K562 (cell line): ENCODE results near the gene NMNAT3.

ENCODE experiments used
- HDAC2 ChIP-seq: fragments of 450-650 bp; IDR thresholded peaks from 2 replicates; pipeline ENCODE4 v1.6.1; 2016; ENCODE audit warnings: mild to moderate bottlenecking
- MCM7 ChIP-seq, 2 experiments: fragments of 450-650 bp; IDR thresholded peaks; 2 replicates each; pipeline ENCODE4 v1.6.1; 2016 to 2018
- NFE2 ChIP-seq: IDR thresholded peaks from 2 replicates; pipeline ENCODE4 v1.6.1; 2014; ENCODE audit warnings: antibody characterized with exemption, low read depth
- RBFOX2 ChIP-seq: fragments of 200-400 bp; formaldehyde crosslinking; IDR thresholded peaks from 2 replicates; pipeline ENCODE4 v1.6.1; 2017; ENCODE audit warnings: low read depth, mild to moderate bottlenecking, low read length, moderate library complexity
- SMAD2 ChIP-seq: fragments of 150-350 bp; IDR thresholded peaks from 2 replicates; pipeline ENCODE4 v1.6.1; 2014; ENCODE audit warnings: low read depth, mild to moderate bottlenecking, low read length
- XRCC3 ChIP-seq: fragments of 450-650 bp; IDR thresholded peaks from 2 replicates; pipeline ENCODE4 v1.6.1; 2017; ENCODE audit warnings: mild to moderate bottlenecking, moderate library complexity
- ZFX ChIP-seq: sonication (generic); formaldehyde crosslinking; IDR thresholded peaks from 2 replicates; pipeline ENCODE4 v1.8.0; 2022; ENCODE audit warnings: mild to moderate bottlenecking, missing genetic modification reagents, moderate library complexity
- ZNF274 ChIP-seq: IDR thresholded peaks from 2 replicates; pipeline ENCODE4 v1.6.1; 2011; ENCODE audit warnings: low read depth, mild to moderate bottlenecking, low read length, moderate library complexity, borderline replicate concordance
- TF ChIP-seq, protein P1 (sequence below), 3 experiments: IDR thresholded peaks in 2 of 3; conservative IDR thresholded peaks in 1 of 3; 2 replicates each; pipeline ENCODE4 v1.5.1; 2011 to 2012; ENCODE audit warnings: low read length in 3 of 3, mild to moderate bottlenecking in 3 of 3, control low read depth in 2 of 3, improper control_type of control experiment in 1 of 3, inconsistent platforms in 1 of 3, low read depth in 1 of 3, mixed read lengths in 1 of 3, moderate library complexity in 1 of 3; ENCODE audit not compliant: insufficient read depth in 2 of 3
- TF ChIP-seq, protein P2 (sequence below): fragments of 450-650 bp; conservative IDR thresholded peaks from 2 replicates; pipeline ENCODE4 v1.6.1; 2016; ENCODE audit warnings: missing genetic modification characterization, low read depth, mild to moderate bottlenecking, missing compliant biosample characterization, moderate library complexity
- TF ChIP-seq, protein P3 (sequence below): fragments of 450-650 bp; IDR thresholded peaks from 2 replicates; pipeline ENCODE4 v1.6.1; 2016
- TF ChIP-seq, protein P4 (sequence below), 2 experiments: fragments of 200-800 bp in 1 of 2; sonication (Bioruptor generic) in 1 of 2; sonication (generic) in 1 of 2; formaldehyde crosslinking in 1 of 2; IDR thresholded peaks in 1 of 2; conservative IDR thresholded peaks in 1 of 2; 2 replicates each; pipeline versions ENCODE4 v1.5.0 to v1.6.1; 2016 to 2020; ENCODE audit warnings: missing compliant biosample characterization in 1 of 2, missing genetic modification characterization in 1 of 2, missing genetic modification reagents in 1 of 2
- TF ChIP-seq, protein P5 (sequence below): sonication (generic); formaldehyde crosslinking; IDR thresholded peaks from 2 replicates; pipeline ENCODE4 v1.5.0; 2020; ENCODE audit warnings: missing genetic modification reagents
- TF ChIP-seq, protein P6 (sequence below), 2 experiments: IDR thresholded peaks in 1 of 2; conservative IDR thresholded peaks in 1 of 2; 2 replicates each; pipeline ENCODE4 v1.6.1; 2016; ENCODE audit warnings: low read depth in 2 of 2, mild to moderate bottlenecking in 1 of 2, missing compliant biosample characterization in 1 of 2, missing genetic modification characterization in 1 of 2, moderate library complexity in 1 of 2

DNA sequence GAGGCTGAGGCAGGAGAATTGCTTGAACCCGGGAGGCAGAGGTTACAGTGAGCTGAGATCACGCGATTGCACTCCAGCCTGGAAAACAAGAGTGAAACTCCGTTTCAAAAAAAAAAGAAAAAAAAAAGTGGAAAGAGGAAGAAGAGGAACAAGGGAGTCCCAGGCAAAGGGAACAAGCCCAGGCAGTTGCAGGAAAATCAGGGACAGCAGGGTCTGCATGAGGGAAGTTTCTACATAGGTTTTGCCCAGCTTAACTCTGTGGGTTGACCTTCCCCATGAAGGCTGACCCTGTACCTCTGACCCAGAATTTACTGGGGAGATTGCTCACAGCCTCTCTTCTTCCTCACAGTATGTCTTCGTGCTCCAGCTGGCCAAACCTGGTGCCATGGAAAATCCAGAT, 150.5 kb downstream of the NMNAT3 start:
- TF ChIP-seq RBFOX2 (no peak), MCM7 (IDR thresholded peaks at IDR 0.05) (no peak), ZFX (CRISPR knock-in tag) (no peak), HDAC2 (no peak), NFE2 (no peak), SMAD2 (no peak), XRCC3 (no peak), ZNF274 (no peak)
- TF ChIP-seq, protein P1, sequence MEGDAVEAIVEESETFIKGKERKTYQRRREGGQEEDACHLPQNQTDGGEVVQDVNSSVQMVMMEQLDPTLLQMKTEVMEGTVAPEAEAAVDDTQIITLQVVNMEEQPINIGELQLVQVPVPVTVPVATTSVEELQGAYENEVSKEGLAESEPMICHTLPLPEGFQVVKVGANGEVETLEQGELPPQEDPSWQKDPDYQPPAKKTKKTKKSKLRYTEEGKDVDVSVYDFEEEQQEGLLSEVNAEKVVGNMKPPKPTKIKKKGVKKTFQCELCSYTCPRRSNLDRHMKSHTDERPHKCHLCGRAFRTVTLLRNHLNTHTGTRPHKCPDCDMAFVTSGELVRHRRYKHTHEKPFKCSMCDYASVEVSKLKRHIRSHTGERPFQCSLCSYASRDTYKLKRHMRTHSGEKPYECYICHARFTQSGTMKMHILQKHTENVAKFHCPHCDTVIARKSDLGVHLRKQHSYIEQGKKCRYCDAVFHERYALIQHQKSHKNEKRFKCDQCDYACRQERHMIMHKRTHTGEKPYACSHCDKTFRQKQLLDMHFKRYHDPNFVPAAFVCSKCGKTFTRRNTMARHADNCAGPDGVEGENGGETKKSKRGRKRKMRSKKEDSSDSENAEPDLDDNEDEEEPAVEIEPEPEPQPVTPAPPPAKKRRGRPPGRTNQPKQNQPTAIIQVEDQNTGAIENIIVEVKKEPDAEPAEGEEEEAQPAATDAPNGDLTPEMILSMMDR (IDR thresholded peaks at IDR 0.05 in 2 of 3, conservative IDR thresholded peaks at IDR 0.05 in 1 of 3; ENCODE audit: insufficient read depth in 2 of 3, low read depth in 1 of 3, low read length in 3 of 3), result no peak
- TF ChIP-seq, protein P2, sequence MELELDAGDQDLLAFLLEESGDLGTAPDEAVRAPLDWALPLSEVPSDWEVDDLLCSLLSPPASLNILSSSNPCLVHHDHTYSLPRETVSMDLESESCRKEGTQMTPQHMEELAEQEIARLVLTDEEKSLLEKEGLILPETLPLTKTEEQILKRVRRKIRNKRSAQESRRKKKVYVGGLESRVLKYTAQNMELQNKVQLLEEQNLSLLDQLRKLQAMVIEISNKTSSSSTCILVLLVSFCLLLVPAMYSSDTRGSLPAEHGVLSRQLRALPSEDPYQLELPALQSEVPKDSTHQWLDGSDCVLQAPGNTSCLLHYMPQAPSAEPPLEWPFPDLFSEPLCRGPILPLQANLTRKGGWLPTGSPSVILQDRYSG (tag), result no peak
- TF ChIP-seq, protein P3, sequence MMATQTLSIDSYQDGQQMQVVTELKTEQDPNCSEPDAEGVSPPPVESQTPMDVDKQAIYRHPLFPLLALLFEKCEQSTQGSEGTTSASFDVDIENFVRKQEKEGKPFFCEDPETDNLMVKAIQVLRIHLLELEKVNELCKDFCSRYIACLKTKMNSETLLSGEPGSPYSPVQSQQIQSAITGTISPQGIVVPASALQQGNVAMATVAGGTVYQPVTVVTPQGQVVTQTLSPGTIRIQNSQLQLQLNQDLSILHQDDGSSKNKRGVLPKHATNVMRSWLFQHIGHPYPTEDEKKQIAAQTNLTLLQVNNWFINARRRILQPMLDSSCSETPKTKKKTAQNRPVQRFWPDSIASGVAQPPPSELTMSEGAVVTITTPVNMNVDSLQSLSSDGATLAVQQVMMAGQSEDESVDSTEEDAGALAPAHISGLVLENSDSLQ, result no peak
- TF ChIP-seq, protein P4, sequence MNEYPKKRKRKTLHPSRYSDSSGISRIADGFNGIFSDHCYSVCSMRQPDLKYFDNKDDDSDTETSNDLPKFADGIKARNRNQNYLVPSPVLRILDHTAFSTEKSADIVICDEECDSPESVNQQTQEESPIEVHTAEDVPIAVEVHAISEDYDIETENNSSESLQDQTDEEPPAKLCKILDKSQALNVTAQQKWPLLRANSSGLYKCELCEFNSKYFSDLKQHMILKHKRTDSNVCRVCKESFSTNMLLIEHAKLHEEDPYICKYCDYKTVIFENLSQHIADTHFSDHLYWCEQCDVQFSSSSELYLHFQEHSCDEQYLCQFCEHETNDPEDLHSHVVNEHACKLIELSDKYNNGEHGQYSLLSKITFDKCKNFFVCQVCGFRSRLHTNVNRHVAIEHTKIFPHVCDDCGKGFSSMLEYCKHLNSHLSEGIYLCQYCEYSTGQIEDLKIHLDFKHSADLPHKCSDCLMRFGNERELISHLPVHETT (CRISPR knock-in tag; conservative IDR thresholded peaks at IDR 0.05 in 1 of 2, IDR thresholded peaks at IDR 0.05 in 1 of 2), result no peak
- TF ChIP-seq, protein P5, sequence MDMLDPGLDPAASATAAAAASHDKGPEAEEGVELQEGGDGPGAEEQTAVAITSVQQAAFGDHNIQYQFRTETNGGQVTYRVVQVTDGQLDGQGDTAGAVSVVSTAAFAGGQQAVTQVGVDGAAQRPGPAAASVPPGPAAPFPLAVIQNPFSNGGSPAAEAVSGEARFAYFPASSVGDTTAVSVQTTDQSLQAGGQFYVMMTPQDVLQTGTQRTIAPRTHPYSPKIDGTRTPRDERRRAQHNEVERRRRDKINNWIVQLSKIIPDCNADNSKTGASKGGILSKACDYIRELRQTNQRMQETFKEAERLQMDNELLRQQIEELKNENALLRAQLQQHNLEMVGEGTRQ, result no peak
- TF ChIP-seq, protein P6, sequence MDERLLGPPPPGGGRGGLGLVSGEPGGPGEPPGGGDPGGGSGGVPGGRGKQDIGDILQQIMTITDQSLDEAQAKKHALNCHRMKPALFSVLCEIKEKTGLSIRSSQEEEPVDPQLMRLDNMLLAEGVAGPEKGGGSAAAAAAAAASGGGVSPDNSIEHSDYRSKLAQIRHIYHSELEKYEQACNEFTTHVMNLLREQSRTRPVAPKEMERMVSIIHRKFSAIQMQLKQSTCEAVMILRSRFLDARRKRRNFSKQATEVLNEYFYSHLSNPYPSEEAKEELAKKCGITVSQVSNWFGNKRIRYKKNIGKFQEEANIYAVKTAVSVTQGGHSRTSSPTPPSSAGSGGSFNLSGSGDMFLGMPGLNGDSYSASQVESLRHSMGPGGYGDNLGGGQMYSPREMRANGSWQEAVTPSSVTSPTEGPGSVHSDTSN (CRISPR knock-in tag; IDR thresholded peaks at IDR 0.05; ENCODE audit: low read depth), result no peak
- TF ChIP-seq, protein P6 (tag; conservative IDR thresholded peaks at IDR 0.05; ENCODE audit: low read depth), result no peak
